ENCODE data around the gene RAP1GAP. TPM values are rescaled to one million over a fixed set of nuclear protein-coding genes. Genes with fewer than 3 reads are reported as not detected.

The RAP1GAP gene
- total RNA-seq, result 10 to 100 TPM; 10.7 to 23.1 TPM
- 10 to 100 TPM in 1 of 2 donors, 1 to 10 TPM in 1; 8.6 to 11.8 TPM for polyA plus RNA-seq

- Histone ChIP-seq H3K9me3 (ENCODE audit: control insufficient read depth in 4 of 4, low read length in 3 of 4) (no peaks in the 10 kb centered on the region), H3K9ac (ENCODE audit: low read depth in 1 of 2, low read length in 2 of 2) (peak within 1 kb of the TSS in 1 of 2 donors; percentile 27), H3K36me3 (ENCODE audit: control insufficient read depth in 4 of 4, insufficient read depth in 3 of 4, low read depth in 1 of 4, low read length in 3 of 4) (no peaks in the 10 kb centered on the region), H3K4me3 (ENCODE audit: low read depth in 1 of 3, low read length in 3 of 3) (peak within 1 kb of the TSS; percentile 53 to 68 (median 61)), H3K27me3 (ENCODE audit: control insufficient read depth in 4 of 4, insufficient read depth in 4 of 4, low read length in 3 of 4) (no peaks in the 10 kb centered on the region), H3K4me1 (ENCODE audit: control insufficient read depth in 4 of 4, insufficient read depth in 4 of 4, low read length in 3 of 4) (peaks cover 20 to 47% (median 33%) of the 10 kb centered on the region in 4 donors), H3K27ac (ENCODE audit: low read depth in 1 of 2, low read length in 2 of 2) (peak within 1 kb of the TSS; percentile 52 to 74)
- TF ChIP-seq FOXA2 (IDR thresholded peaks at IDR 0.05) (no peak), HNF4G (IDR thresholded peaks at IDR 0.05) (peak; percentile 85), FOXA1 (IDR thresholded peaks at IDR 0.05) (no peak), GABPA (IDR thresholded peaks at IDR 0.05 in 1 of 2, conservative IDR thresholded peaks at IDR 0.05 in 1 of 2) (peak in 1 of 2 donors; percentile 45), RXRA (IDR thresholded peaks at IDR 0.05) (peak; percentile 70 to 84), TAF1 (conservative IDR thresholded peaks at IDR 0.05) (peak; percentile 50), JUND (IDR thresholded peaks at IDR 0.05) (peak in 1 of 2 donors; percentile 34), RAD21 (IDR thresholded peaks at IDR 0.05) (peak in 1 of 2 donors; percentile 36), SP1 (IDR thresholded peaks at IDR 0.05) (peak; percentile 95), YY1 (IDR thresholded peaks at IDR 0.05) (peak; percentile 69), HNF4A (conservative IDR thresholded peaks at IDR 0.05) (peak; percentile 91 to 95), EGR1 (IDR thresholded peaks at IDR 0.05; ENCODE audit: low read depth in 2 of 2) (peak; percentile 75 to 82), NR2F2 (IDR thresholded peaks at IDR 0.05) (peak; percentile 66), REST (IDR thresholded peaks at IDR 0.05) (peak; percentile 81)
- TF ChIP-seq, protein P1, sequence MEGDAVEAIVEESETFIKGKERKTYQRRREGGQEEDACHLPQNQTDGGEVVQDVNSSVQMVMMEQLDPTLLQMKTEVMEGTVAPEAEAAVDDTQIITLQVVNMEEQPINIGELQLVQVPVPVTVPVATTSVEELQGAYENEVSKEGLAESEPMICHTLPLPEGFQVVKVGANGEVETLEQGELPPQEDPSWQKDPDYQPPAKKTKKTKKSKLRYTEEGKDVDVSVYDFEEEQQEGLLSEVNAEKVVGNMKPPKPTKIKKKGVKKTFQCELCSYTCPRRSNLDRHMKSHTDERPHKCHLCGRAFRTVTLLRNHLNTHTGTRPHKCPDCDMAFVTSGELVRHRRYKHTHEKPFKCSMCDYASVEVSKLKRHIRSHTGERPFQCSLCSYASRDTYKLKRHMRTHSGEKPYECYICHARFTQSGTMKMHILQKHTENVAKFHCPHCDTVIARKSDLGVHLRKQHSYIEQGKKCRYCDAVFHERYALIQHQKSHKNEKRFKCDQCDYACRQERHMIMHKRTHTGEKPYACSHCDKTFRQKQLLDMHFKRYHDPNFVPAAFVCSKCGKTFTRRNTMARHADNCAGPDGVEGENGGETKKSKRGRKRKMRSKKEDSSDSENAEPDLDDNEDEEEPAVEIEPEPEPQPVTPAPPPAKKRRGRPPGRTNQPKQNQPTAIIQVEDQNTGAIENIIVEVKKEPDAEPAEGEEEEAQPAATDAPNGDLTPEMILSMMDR (IDR thresholded peaks at IDR 0.05; ENCODE audit: low read depth, low read length, missing input control), result no peak
- TF ChIP-seq, protein P2, sequence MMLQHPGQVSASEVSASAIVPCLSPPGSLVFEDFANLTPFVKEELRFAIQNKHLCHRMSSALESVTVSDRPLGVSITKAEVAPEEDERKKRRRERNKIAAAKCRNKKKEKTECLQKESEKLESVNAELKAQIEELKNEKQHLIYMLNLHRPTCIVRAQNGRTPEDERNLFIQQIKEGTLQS (IDR thresholded peaks at IDR 0.05), result no peak
- DNase-seq (ENCODE audit: low spot score), result peak; percentile 75
- WGBS, result 1% methylated on average over 64 of the region's 64 CpGs
Observed at GRCh38 chr1:21669258-21670058, at the start of gene RAP1GAP. Gene RAP1GAP (minus strand): TSS chr1:21669357. CDS start chr1:21620032, 49,325 bp downstream.

- 91% methylated on average over 2 of the region's 2 CpGs for WGBS
- H3K4me3 ChIP-seq (ENCODE audit: low read depth in 1 of 3, low read length in 3 of 3), result no peak overlapping the region
- H3K9ac ChIP-seq (ENCODE audit: low read depth in 1 of 2, low read length in 2 of 2), result no peak overlapping the region
- peaks cover 6 to 62% (median 48%) of the 10 kb centered on the region in 4 donors for H3K36me3 ChIP-seq (ENCODE audit: control insufficient read depth in 4 of 4, insufficient read depth in 3 of 4, low read depth in 1 of 4, low read length in 3 of 4)
- no peak for DNase-seq (ENCODE audit: low spot score)
- H3K27me3 ChIP-seq (ENCODE audit: control insufficient read depth in 4 of 4, insufficient read depth in 4 of 4, low read length in 3 of 4), result no peaks in the 10 kb centered on the region
- peaks cover 0 to 5% (median 2%) of the 10 kb centered on the region in 4 donors for H3K4me1 ChIP-seq (ENCODE audit: control insufficient read depth in 4 of 4, insufficient read depth in 4 of 4, low read length in 3 of 4)
- H3K27ac ChIP-seq (ENCODE audit: low read depth in 1 of 2, low read length in 2 of 2), result no peak overlapping the region
- H3K9me3 ChIP-seq (ENCODE audit: control insufficient read depth in 4 of 4, low read length in 3 of 4), result no peaks in the 10 kb centered on the region
- TF ChIP-seq, protein P2 (IDR thresholded peaks at IDR 0.05), result no peak
- TF ChIP-seq NR2F2 (IDR thresholded peaks at IDR 0.05) (no peak), EGR1 (IDR thresholded peaks at IDR 0.05; ENCODE audit: low read depth in 2 of 2) (no peak), GABPA (IDR thresholded peaks at IDR 0.05 in 1 of 2, conservative IDR thresholded peaks at IDR 0.05 in 1 of 2) (no peak), HNF4G (IDR thresholded peaks at IDR 0.05) (no peak), REST (IDR thresholded peaks at IDR 0.05) (no peak), SP1 (IDR thresholded peaks at IDR 0.05) (no peak), FOXA1 (IDR thresholded peaks at IDR 0.05) (no peak), JUND (IDR thresholded peaks at IDR 0.05) (no peak), TAF1 (conservative IDR thresholded peaks at IDR 0.05) (no peak), YY1 (IDR thresholded peaks at IDR 0.05) (no peak)
- TF ChIP-seq, protein P1 (IDR thresholded peaks at IDR 0.05; ENCODE audit: low read depth, low read length, missing input control), result no peak
Observed at GRCh38 chr1:21716169-21716568, 47.0 kb upstream of the RAP1GAP start.

All from liver (tissue), 9 donors.